22Rv1 (cell line): ENCODE measurements around the gene FEM1A.
"Not testable (repeated sequence)": the region's sequence is repeated elsewhere in the genome, so short reads cannot be mapped to it uniquely, and the experiment has no call there.

Experiments used
- ZFX ChIP-seq: fragments of 450-650 bp; IDR thresholded peaks from 2 replicates; pipeline ENCODE4 v1.6.1; 2017; ENCODE audit warnings: antibody characterized with exemption, borderline replicate concordance
- TF ChIP-seq, protein P1 (sequence below): fragments of 450-650 bp; IDR thresholded peaks from 2 replicates; pipeline ENCODE4 v1.5.1; 2017; ENCODE audit warnings: mild to moderate bottlenecking

DNA sequence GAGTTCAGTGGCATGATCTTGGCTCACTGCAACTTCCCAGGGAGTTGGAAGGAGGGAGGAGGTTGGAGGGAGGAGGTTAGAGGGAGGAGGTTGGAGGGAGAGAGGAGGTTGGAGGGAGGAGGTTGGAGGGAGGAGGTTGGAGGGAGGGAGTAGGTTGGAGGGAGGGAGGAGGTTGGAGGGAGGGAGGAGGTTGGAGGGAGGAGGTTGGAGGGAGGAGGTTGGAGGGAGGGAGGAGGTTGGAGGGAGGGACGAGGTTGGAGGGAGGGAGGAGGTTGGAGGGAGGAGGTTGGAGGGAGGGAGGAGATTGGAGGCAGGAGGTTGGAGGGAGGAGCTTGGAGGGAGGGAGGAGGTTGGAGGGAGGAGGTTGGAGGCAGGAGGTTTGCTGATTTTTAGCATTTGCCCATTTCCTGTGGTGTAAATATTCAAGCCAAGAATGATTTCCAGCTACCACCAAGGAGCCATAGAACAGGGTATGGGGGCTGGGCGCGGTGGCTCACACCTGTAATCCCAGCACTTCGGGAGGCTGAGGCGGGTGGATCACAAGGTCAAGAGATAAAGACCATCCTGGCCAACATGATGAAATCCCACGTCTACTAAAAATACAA, 5.0 kb upstream of the FEM1A start:
- TF ChIP-seq, protein P1, sequence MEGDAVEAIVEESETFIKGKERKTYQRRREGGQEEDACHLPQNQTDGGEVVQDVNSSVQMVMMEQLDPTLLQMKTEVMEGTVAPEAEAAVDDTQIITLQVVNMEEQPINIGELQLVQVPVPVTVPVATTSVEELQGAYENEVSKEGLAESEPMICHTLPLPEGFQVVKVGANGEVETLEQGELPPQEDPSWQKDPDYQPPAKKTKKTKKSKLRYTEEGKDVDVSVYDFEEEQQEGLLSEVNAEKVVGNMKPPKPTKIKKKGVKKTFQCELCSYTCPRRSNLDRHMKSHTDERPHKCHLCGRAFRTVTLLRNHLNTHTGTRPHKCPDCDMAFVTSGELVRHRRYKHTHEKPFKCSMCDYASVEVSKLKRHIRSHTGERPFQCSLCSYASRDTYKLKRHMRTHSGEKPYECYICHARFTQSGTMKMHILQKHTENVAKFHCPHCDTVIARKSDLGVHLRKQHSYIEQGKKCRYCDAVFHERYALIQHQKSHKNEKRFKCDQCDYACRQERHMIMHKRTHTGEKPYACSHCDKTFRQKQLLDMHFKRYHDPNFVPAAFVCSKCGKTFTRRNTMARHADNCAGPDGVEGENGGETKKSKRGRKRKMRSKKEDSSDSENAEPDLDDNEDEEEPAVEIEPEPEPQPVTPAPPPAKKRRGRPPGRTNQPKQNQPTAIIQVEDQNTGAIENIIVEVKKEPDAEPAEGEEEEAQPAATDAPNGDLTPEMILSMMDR, result not testable (repeated sequence)
- TF ChIP-seq ZFX, result not testable (repeated sequence)
